OCI-LY1 (cell line): ENCODE data around the gene SUGCT.

Experiments used
- H2AFZ ChIP-seq: fragments of 200-600 bp; sonication (generic), shearing (Covaris generic); 2 replicates; pipeline ENCODE4 v1.6.0; 2014; ENCODE audit warnings: antibody characterized with exemption, mild to moderate bottlenecking, low read length
- H3F3A ChIP-seq: fragments of 200-600 bp; sonication (generic), shearing (Covaris generic); 2 replicates; pipeline ENCODE4 v1.6.0; 2014; ENCODE audit warnings: mild to moderate bottlenecking, antibody characterized with exemption, low read length, moderate library complexity; ENCODE audit not compliant: insufficient read depth
- H3K27ac ChIP-seq: fragments of 200-600 bp; sonication (generic); 2 replicates; pipeline ENCODE4 v1.5.1; 2014; ENCODE audit warnings: low read length, mixed run types, mild to moderate bottlenecking, low read depth; ENCODE audit not compliant: poor library complexity, severe bottlenecking
- H3K27me3 ChIP-seq: fragments of 200-600 bp; sonication (generic); 2 replicates; pipeline ENCODE4 v1.6.0; 2014; ENCODE audit warnings: antibody characterized with exemption, mild to moderate bottlenecking, low read length, moderate library complexity; ENCODE audit not compliant: insufficient read depth
- H3K36me3 ChIP-seq: fragments of 200-600 bp; sonication (generic); 2 replicates; pipeline ENCODE4 v1.6.1; 2014; ENCODE audit warnings: mild to moderate bottlenecking, antibody characterized with exemption, low read length, moderate library complexity, mixed read lengths; ENCODE audit not compliant: insufficient read depth
- H3K4me1 ChIP-seq: fragments of 200-600 bp; sonication (generic); 2 replicates; pipeline ENCODE4 v1.5.1; 2014; ENCODE audit warnings: mild to moderate bottlenecking, low read length, moderate library complexity; ENCODE audit not compliant: insufficient read depth, severe bottlenecking
- H3K4me2 ChIP-seq: fragments of 200-600 bp; sonication (generic), shearing (Covaris generic); 2 replicates; pipeline ENCODE4 v1.6.1; 2014; ENCODE audit warnings: low read length
- H3K4me3 ChIP-seq: fragments of 200-600 bp; sonication (generic); 2 replicates; pipeline ENCODE4 v1.5.1; 2014; ENCODE audit warnings: low read length, low read depth, mild to moderate bottlenecking, mixed read lengths; ENCODE audit not compliant: poor library complexity, severe bottlenecking
- H3K79me2 ChIP-seq: fragments of 200-600 bp; shearing (Covaris generic); 2 replicates; pipeline ENCODE4 v1.6.1; 2016; ENCODE audit warnings: mixed run types, low read length, mixed read lengths; ENCODE audit not compliant: insufficient read depth
- H3K9ac ChIP-seq: fragments of 200-600 bp; sonication (generic), shearing (Covaris generic); 2 replicates; pipeline ENCODE4 v1.6.1; 2014; ENCODE audit warnings: mild to moderate bottlenecking, low read length, mixed read lengths
- H3K9me2 ChIP-seq: fragments of 200-600 bp; sonication (generic), shearing (Covaris generic); 2 replicates; pipeline ENCODE4 v1.6.1; 2014; ENCODE audit warnings: low read depth, mild to moderate bottlenecking, low read length, mixed read lengths
- H3K9me3 ChIP-seq: fragments of 200-600 bp; shearing (Covaris generic); 2 replicates; pipeline ENCODE4 v1.6.1; 2014; ENCODE audit warnings: low read length, mixed read lengths
- H4K20me1 ChIP-seq: fragments of 200-600 bp; sonication (generic), shearing (Covaris generic); 2 replicates; pipeline ENCODE4 v1.6.0; 2016; ENCODE audit warnings: mild to moderate bottlenecking, low read length; ENCODE audit not compliant: insufficient read depth
- EZH2 ChIP-seq: fragments of 200-600 bp; sonication (generic), shearing (Covaris generic); IDR thresholded peaks from 2 replicates; pipeline ENCODE4 v1.8.0; 2017; ENCODE audit warnings: borderline replicate concordance, mixed run types, mild to moderate bottlenecking, antibody characterized with exemption, low read length, moderate library complexity, mixed read lengths
- TF ChIP-seq, protein P1 (sequence below): fragments of 200-600 bp; sonication (generic), shearing (Covaris generic); IDR thresholded peaks from 2 replicates; pipeline ENCODE4 v1.5.1; 2017; ENCODE audit warnings: mild to moderate bottlenecking, antibody characterized with exemption, low read length, moderate library complexity, mixed read lengths

Gene SUGCT

DNA sequence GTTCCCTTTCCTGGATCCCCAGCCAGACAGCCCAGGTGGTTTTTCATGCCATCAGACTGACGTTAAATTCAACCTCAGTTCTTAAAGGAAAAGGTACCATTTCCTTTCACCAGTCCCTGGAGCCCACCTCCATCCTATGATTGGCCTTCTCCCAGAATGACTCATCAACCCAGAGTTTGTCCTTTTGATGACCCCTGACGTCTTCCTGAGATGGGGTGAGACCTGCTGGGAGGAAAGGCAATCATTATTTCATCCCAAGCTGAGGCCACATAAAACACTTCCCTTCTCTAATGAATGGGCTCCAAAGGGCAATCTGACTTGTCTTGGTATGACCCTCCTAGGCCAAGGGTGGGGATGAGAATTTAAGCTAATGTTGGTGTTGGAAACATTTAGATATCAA, 750.7 kb downstream of the SUGCT start:
- Histone ChIP-seq H3K27ac (no peak overlapping the region), H4K20me1 (no peaks in the 10 kb centered on the region), H2AFZ (no peak overlapping the region), H3K27me3 (no peaks in the 10 kb centered on the region), H3K4me2 (no peak overlapping the region), H3K4me3 (no peak overlapping the region), H3K79me2 (no peaks in the 10 kb centered on the region), H3K9me3 (0 out of 2 replicates have a peak, but pooled peaks cover 2% of the 10 kb centered on the region), H3F3A (no peaks in the 10 kb centered on the region), H3K9ac (no peak overlapping the region), H3K4me1 (no peaks in the 10 kb centered on the region), H3K9me2 (no peaks in the 10 kb centered on the region), H3K36me3 (no peaks in the 10 kb centered on the region)
- TF ChIP-seq EZH2, result no peak
- TF ChIP-seq, protein P1, sequence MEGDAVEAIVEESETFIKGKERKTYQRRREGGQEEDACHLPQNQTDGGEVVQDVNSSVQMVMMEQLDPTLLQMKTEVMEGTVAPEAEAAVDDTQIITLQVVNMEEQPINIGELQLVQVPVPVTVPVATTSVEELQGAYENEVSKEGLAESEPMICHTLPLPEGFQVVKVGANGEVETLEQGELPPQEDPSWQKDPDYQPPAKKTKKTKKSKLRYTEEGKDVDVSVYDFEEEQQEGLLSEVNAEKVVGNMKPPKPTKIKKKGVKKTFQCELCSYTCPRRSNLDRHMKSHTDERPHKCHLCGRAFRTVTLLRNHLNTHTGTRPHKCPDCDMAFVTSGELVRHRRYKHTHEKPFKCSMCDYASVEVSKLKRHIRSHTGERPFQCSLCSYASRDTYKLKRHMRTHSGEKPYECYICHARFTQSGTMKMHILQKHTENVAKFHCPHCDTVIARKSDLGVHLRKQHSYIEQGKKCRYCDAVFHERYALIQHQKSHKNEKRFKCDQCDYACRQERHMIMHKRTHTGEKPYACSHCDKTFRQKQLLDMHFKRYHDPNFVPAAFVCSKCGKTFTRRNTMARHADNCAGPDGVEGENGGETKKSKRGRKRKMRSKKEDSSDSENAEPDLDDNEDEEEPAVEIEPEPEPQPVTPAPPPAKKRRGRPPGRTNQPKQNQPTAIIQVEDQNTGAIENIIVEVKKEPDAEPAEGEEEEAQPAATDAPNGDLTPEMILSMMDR, result no peak

DNA sequence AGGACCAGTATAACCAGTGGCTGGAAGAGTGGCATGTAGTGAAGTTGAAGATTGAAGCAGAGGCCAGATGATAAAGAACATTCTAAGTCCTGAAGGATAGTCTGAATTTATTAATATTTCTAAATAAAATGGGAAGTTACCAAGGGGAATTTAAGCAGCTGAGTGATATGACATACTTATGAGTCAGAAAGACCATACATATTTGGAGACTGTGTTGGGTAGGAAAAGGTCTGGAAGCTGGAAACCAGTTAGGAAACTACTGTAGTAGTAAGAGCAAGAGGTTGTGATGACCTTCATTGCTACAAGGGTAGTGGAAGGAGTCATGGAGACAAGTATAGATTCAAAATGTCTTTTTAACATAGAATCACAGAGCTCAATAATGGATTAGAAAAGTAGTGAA, 752.3 kb downstream of the SUGCT start:
- Histone ChIP-seq H4K20me1 (no peaks in the 10 kb centered on the region), H2AFZ (no peak overlapping the region), H3K9me3 (peaks cover 7% of the 10 kb centered on the region; the same call in 1 of the 2 replicates), H3F3A (no peaks in the 10 kb centered on the region), H3K9ac (no peak overlapping the region), H3K36me3 (no peaks in the 10 kb centered on the region), H3K79me2 (no peaks in the 10 kb centered on the region), H3K4me1 (no peaks in the 10 kb centered on the region), H3K9me2 (no peaks in the 10 kb centered on the region), H3K27ac (no peak overlapping the region), H3K4me2 (no peak overlapping the region), H3K27me3 (no peaks in the 10 kb centered on the region), H3K4me3 (no peak overlapping the region)
- TF ChIP-seq, protein P1, result no peak
- TF ChIP-seq EZH2, result no peak

DNA sequence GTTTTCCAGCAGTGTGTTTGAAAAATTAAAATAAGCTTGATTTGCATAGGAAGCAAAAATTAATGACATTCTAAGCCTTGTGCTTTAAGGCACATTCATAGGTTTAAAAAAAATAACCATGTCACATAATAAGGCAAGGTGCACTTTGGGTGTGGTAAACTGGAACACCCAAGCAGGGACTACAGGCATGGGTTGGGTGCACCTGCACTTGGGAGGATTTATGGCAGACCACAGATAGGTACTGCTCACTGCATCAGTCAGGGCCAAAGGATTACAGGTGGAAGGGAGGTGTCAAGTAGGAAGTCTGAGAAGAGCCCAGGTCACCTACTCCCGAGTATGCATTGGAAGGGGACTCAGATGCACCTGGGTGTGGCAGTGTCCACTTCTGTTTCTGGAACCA, 753.7 kb downstream of the SUGCT start:
- H3K4me1 ChIP-seq, result no peaks in the 10 kb centered on the region
- no peaks in the 10 kb centered on the region for H4K20me1 ChIP-seq
- no peak for TF ChIP-seq EZH2
- TF ChIP-seq, protein P1, result no peak
- no peak overlapping the region for H3K4me3 ChIP-seq
- no peak overlapping the region for H3K9ac ChIP-seq
- 0 out of 2 replicates have a peak, but pooled peaks cover 2% of the 10 kb centered on the region for H3K9me2 ChIP-seq
- no peaks in the 10 kb centered on the region for H3K27me3 ChIP-seq
- H3K36me3 ChIP-seq, result no peaks in the 10 kb centered on the region
- no peak overlapping the region for H2AFZ ChIP-seq
- no peak overlapping the region for H3K27ac ChIP-seq
- no peaks in the 10 kb centered on the region for H3F3A ChIP-seq
- no peaks in the 10 kb centered on the region for H3K79me2 ChIP-seq
- H3K4me2 ChIP-seq, result no peak overlapping the region
- H3K9me3 ChIP-seq, result peaks cover 7% of the 10 kb centered on the region; the same call in 1 of the 2 replicates
